Left ventricle myocardium inferior (tissue), 1 donor: Measurements from ENCODE around the gene NAT9. TPM values are rescaled to one million over a fixed set of nuclear protein-coding genes. Genes with fewer than 3 reads are reported as not detected.

Experiments used
- DNase-seq: peaks from one replicate; pipeline ENCODE4 v3.0.0-alpha.2; 2020
- H3K27ac ChIP-seq: fragments of 200-600 bp; replicated peaks from 2 replicates; pipeline ENCODE4 v1.8.0; 2021
- H3K27me3 ChIP-seq: fragments of 200-600 bp; 2 replicates; pipeline ENCODE4 v1.8.0; 2021; ENCODE audit warnings: low read depth
- H3K36me3 ChIP-seq: fragments of 200-600 bp; 2 replicates; pipeline ENCODE4 v1.8.0; 2021
- H3K4me1 ChIP-seq: fragments of 200-600 bp; 2 replicates; pipeline ENCODE4 v1.8.0; 2021
- H3K4me3 ChIP-seq: fragments of 200-600 bp; 2 replicates; pipeline ENCODE4 v1.8.0; 2021; ENCODE audit warnings: mild to moderate bottlenecking, moderate library complexity
- H3K9me3 ChIP-seq: fragments of 200-600 bp; replicated peaks from 2 replicates; pipeline ENCODE4 v1.8.0; 2021
- CTCF ChIP-seq: fragments of 200-600 bp; IDR thresholded peaks from 2 replicates; pipeline ENCODE4 v1.8.0; 2021; ENCODE audit warnings: antibody characterized with exemption, mild to moderate bottlenecking, borderline replicate concordance
- intact Hi-C: fragments of 100-400 bp; cut with micrococcal nuclease; formaldehyde crosslinking; loops from one replicate; pipeline ENCODE4 v1.11.0; 2022
- microRNA-seq: library from miRNA; unstranded; fragments of <30 nt; microRNA quantifications from one replicate; pipeline ENCODE4 v1.2.0, GENCODE V29; 2020
- total RNA-seq: library from RNA; stranded (reverse); fragmentation: NEBNext Ultra II Directional; extraction: Animal tissue kit (Norgen Biotek cat#: 25700); gene quantifications from one replicate; pipeline ENCODE4 v1.2.1, GENCODE V29; 2021
- donor health status: DM: no; HTN: yes; CAD: no; lungs with severe emphysema.

Gene NAT9
- total RNA-seq, 1 donor from 2014 or later = 18.6 TPM

GRCh38 chr17:74725111-74725510, 51.0 kb downstream of the NAT9 start:
- no peak overlapping the region for H3K27ac ChIP-seq
- H3K36me3 ChIP-seq = no peaks in the 10 kb centered on the region
- no peak overlapping the region for H3K4me3 ChIP-seq
- peaks cover 3% of the 10 kb centered on the region for H3K9me3 ChIP-seq
- no peak for DNase-seq
- intact Hi-C loops = no loop called here
- TF ChIP-seq CTCF = no peak
- H3K4me1 ChIP-seq = no peaks in the 10 kb centered on the region
- H3K27me3 ChIP-seq = peaks cover 18% of the 10 kb centered on the region

GRCh38 chr17:74723891-74724290, 52.3 kb downstream of the NAT9 start:
- no peaks in the 10 kb centered on the region for H3K4me1 ChIP-seq
- H3K27ac ChIP-seq = no peak overlapping the region
- no peaks in the 10 kb centered on the region for H3K36me3 ChIP-seq
- intact Hi-C loops = no loop called here
- H3K4me3 ChIP-seq = no peak overlapping the region
- peaks cover 29% of the 10 kb centered on the region for H3K27me3 ChIP-seq
- no peak for DNase-seq
- peaks cover 3% of the 10 kb centered on the region for H3K9me3 ChIP-seq
- no peak for TF ChIP-seq CTCF

GRCh38 chr17:74722782-74723181, 53.4 kb downstream of the NAT9 start:
- Histone ChIP-seq H3K27me3 (peaks cover 36% of the 10 kb centered on the region), H3K9me3 (peaks cover 3% of the 10 kb centered on the region), H3K4me3 (no peak overlapping the region), H3K27ac (no peak overlapping the region), H3K4me1 (no peaks in the 10 kb centered on the region), H3K36me3 (no peaks in the 10 kb centered on the region)
- intact Hi-C loops = no loop called here
- no peak for DNase-seq
- TF ChIP-seq CTCF = no peak

Small RNA genes lying within 50 kb of the gene (microRNA-seq; reads per million reads assigned to microRNA genes)
- 10.9 reads per million, percentile 29 among the genes with 10 or more reads in this experiment for gene MIR3615

Other genes starting within 250 kb of the NAT9 start
- not detected for gene CD300LB, start 244.9 kb downstream of the NAT9 start, total RNA-seq
- 0.71 TPM for gene CD300C, start 230.2 kb downstream of the NAT9 start, total RNA-seq
- not detected for gene CD300H, start 208.8 kb downstream of the NAT9 start, total RNA-seq
- not detected for gene CD300LD, start 184.1 kb downstream of the NAT9 start, total RNA-seq
- gene CD300E, start 152.6 kb downstream of the NAT9 start, total RNA-seq = 0.30 TPM
- gene CD300LF, start 63.4 kb downstream of the NAT9 start, total RNA-seq = 0.55 TPM
- gene RAB37, start 39.1 kb downstream of the NAT9 start, total RNA-seq = 1.9 TPM
- 11.3 TPM for gene NHERF1, start 27.7 kb downstream of the NAT9 start, total RNA-seq
- gene GRIN2C, start 83.5 kb upstream of the NAT9 start, total RNA-seq = 0.52 TPM
- 5.7 TPM for gene FDXR, start 96.6 kb upstream of the NAT9 start, total RNA-seq
- gene FADS6, start 117.3 kb upstream of the NAT9 start, total RNA-seq = not detected
- not detected for gene USH1G, start 146.9 kb upstream of the NAT9 start, total RNA-seq
- not detected for gene OTOP2, start 147.9 kb upstream of the NAT9 start, total RNA-seq
- not detected for gene OTOP3, start 159.6 kb upstream of the NAT9 start, total RNA-seq
- gene HID1, start 196.4 kb upstream of the NAT9 start, total RNA-seq = 7.2 TPM
- gene CDR2L, start 211.3 kb upstream of the NAT9 start, total RNA-seq = 17.4 TPM
- gene MRPL58, start 236.3 kb upstream of the NAT9 start, total RNA-seq = 50.6 TPM